ENCODE measurements around the gene TNRC18.

The TNRC18 gene

GRCh38 chr7:5403442-5403841, 20.2 kb downstream of the TNRC18 start:
- no peak for DNase-seq (ENCODE audit: low read depth)

GRCh38 chr7:5397736-5398135, 25.9 kb downstream of the TNRC18 start:
- no peak for DNase-seq (ENCODE audit: low read depth)

- DNase-seq (ENCODE audit: low read depth), result peak; percentile 93
Observed at GRCh38 chr7:5396999-5397663, 26.5 kb downstream of the TNRC18 start.

GRCh38 chr7:5396542-5396941, 27.1 kb downstream of the TNRC18 start:
- DNase-seq (ENCODE audit: low read depth), result peak; percentile 47

- no peak for DNase-seq (ENCODE audit: low read depth)
Observed at GRCh38 chr7:5395246-5395645, 28.4 kb downstream of the TNRC18 start.

- no peak for DNase-seq (ENCODE audit: low read depth)
Observed at GRCh38 chr7:5394264-5395105, 29.1 kb downstream of the TNRC18 start.

GRCh38 chr7:5393748-5394147, 29.9 kb downstream of the TNRC18 start:
- DNase-seq (ENCODE audit: low read depth), result no peak

GRCh38 chr7:5393328-5393727, 30.3 kb downstream of the TNRC18 start:
- no peak for DNase-seq (ENCODE audit: low read depth)

- DNase-seq (ENCODE audit: low read depth), result no peak
Observed at GRCh38 chr7:5390918-5391317, 32.7 kb downstream of the TNRC18 start.

- no peak for DNase-seq (ENCODE audit: low read depth)
Observed at GRCh38 chr7:5388905-5389433, 34.7 kb downstream of the TNRC18 start.

- no peak for DNase-seq (ENCODE audit: low read depth)
Observed at GRCh38 chr7:5388273-5388901, 35.2 kb downstream of the TNRC18 start.

GRCh38 chr7:5387711-5388245, 35.9 kb downstream of the TNRC18 start:
- DNase-seq (ENCODE audit: low read depth), result no peak

- no peak for DNase-seq (ENCODE audit: low read depth)
Observed at GRCh38 chr7:5384618-5385017, 39.0 kb downstream of the TNRC18 start.

- no peak for DNase-seq (ENCODE audit: low read depth)
Observed at GRCh38 chr7:5383314-5384098, 40.1 kb downstream of the TNRC18 start.

GRCh38 chr7:5382281-5382892, 41.2 kb downstream of the TNRC18 start:
- DNase-seq (ENCODE audit: low read depth), result no peak

- DNase-seq (ENCODE audit: low read depth), result no peak
Observed at GRCh38 chr7:5381071-5381772, 42.4 kb downstream of the TNRC18 start.

GRCh38 chr7:5380350-5381070, 43.1 kb downstream of the TNRC18 start:
- DNase-seq (ENCODE audit: low read depth), result no peak

GRCh38 chr7:5379546-5379945, 44.1 kb downstream of the TNRC18 start:
- DNase-seq (ENCODE audit: low read depth), result no peak

- DNase-seq (ENCODE audit: low read depth), result no peak
Observed at GRCh38 chr7:5377816-5378215, 45.8 kb downstream of the TNRC18 start.

GRCh38 chr7:5377279-5377678, 46.4 kb downstream of the TNRC18 start:
- DNase-seq (ENCODE audit: low read depth), result no peak

Data from T-helper 22 cell (primary cell).